GM12891 (cell line): Measurements from ENCODE around the gene CSAG1.
"Not testable (repeated sequence)": the region's sequence is repeated elsewhere in the genome, so short reads cannot be mapped to it uniquely, and the experiment has no call there.

Experiments
- DNase-seq: peaks from one replicate; pipeline ENCODE4 v3.0.0; 2011; ENCODE audit warnings: low spot score; ENCODE audit not compliant: insufficient read length
- FAIRE-seq: peaks from 2 replicates; lab custom pipeline; 2011; peaks lifted over from hg19 to GRCh38; lab: Jason Lieb, UNC
- PAX5 ChIP-seq: IDR thresholded peaks from 2 replicates; pipeline ENCODE4 v1.6.1; 2011; ENCODE audit warnings: low read length, moderate library complexity, mild to moderate bottlenecking; ENCODE audit not compliant: insufficient read depth, severe bottlenecking
- POLR2A ChIP-seq: IDR thresholded peaks from 2 replicates; pipeline ENCODE4 v1.6.1; 2011; ENCODE audit warnings: low read depth, low read length, control low read depth
- POLR2AphosphoS5 ChIP-seq: IDR thresholded peaks from 2 replicates; pipeline ENCODE4 v1.6.1; 2011; ENCODE audit warnings: low read depth, low read length, control low read depth
- POU2F2 ChIP-seq: IDR thresholded peaks from 2 replicates; pipeline ENCODE4 v1.6.1; 2011; ENCODE audit warnings: low read depth, mild to moderate bottlenecking, control low read depth, low read length, moderate library complexity
- SPI1 ChIP-seq: IDR thresholded peaks from 2 replicates; pipeline ENCODE4 v1.6.1; 2011; ENCODE audit warnings: low read depth, low read length, control low read depth
- TAF1 ChIP-seq: IDR thresholded peaks from 2 replicates; pipeline ENCODE4 v1.6.1; 2011; ENCODE audit warnings: low read depth, low read length, control low read depth

CSAG1 gene

DNA sequence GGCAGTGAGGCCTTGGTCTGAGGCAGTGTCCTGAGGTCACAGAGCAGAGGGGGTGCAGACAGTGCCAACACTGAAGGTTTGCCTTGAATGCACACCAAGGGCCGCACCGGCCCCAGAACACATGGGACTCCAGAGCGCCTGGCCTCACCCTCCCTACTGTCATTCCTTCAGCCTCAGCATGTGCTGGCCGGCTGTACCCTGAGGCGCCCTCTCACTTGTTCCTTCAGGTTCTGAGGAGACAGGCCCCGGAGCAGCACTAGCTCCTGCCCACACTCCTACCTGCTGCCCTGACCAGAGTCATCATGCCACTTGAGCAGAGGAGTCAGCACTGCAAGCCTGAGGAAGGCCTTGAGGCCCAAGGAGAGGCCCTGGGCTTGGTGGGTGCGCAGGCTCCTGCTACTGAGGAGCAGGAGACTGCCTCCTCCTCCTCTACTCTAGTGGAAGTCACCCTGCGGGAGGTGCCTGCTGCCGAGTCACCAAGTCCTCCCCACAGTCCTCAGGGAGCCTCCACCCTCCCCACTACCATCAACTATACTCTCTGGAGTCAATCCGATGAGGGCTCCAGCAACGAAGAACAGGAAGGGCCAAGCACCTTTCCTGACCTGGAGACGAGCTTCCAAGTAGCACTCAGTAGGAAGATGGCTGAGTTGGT, 2.5 kb upstream of the CSAG1 start:
- no peak for DNase-seq
- no peak for FAIRE-seq
- TF ChIP-seq SPI1 (no peak), POU2F2 (no peak), TAF1 (no peak), POLR2AphosphoS5 (no peak), POLR2A (no peak), PAX5 (no peak)

DNA sequence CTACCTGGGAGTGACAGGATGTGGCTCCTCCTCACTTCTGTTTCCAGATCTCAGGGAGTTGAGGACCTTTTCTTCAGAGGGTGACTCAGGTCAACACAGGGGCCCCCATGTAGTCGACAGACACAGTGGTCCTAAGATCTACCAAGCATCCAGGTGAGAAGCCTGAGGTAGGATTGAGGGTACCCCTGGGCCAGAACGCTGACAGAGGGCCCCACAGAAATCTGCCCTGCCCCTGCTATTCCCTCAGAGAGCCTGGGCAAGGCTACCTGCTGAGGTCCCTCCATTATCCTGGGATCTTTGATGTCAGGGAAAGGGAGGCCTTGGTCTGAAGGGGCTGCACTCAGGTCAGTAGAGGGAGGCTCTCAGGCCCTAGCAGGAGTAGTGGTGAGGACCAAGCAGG, 1.6 kb upstream of the CSAG1 start:
- FAIRE-seq = no peak
- DNase-seq = no peak
- TF ChIP-seq SPI1 (no peak), TAF1 (no peak)

DNA sequence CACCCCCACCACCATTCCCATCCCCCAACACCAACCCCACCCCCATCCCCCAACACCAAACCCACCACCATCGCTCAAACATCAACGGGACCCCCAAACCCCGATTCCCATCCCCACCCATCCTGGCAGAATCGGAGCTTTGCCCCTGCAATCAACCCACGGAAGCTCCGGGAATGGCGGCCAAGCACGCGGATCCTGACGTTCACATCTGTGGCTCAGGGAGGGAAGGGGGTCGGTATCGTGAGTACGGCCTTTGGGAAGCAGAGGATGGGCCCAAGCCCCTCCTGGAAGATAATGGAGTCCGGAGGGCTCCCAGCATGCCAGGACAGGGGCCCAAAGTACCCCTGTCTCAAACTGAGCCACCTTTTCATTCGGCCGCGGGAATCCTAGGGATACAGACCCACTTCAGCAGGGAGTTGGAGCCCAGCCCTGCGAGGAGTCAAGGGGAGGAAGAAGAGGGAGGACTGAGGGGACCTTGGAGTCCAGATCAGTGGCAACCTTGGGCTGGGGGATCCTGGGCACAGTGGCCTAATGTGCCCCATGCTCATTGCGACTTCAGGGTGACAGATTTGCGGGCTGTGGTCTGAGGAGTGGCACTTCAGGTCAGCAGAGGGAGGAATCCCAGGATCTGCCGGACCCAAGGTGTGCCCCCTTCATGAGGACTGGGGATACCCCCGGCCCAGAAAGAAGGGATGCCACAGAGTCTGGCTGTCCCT, 780 bp upstream of the CSAG1 start:
- not testable (repeated sequence) for FAIRE-seq, DNase-seq

DNA sequence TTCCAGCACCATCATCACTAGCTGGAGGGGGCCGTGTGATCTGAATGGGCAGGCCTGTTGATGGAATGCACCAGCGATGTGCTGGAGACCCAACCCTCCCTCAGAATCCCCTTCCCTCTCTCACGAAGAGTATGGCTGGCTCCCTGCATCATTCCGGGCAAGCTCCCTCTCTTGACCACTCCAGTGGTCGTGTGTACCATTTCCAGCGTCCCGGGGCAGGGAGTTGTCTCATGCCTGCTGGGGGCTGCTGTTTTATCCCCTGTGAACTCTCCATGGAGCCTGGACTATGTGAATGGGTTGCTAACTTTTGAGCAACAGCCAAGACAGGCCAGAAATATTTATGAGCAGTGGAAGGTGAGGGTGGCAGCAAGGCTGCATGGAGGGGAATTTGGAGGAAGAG, 8.1 kb downstream of the CSAG1 start:
- DNase-seq = no peak
- no peak for FAIRE-seq
- TF ChIP-seq POLR2A (no peak), POU2F2 (no peak), PAX5 (no peak), TAF1 (no peak), SPI1 (no peak), POLR2AphosphoS5 (no peak)

DNA sequence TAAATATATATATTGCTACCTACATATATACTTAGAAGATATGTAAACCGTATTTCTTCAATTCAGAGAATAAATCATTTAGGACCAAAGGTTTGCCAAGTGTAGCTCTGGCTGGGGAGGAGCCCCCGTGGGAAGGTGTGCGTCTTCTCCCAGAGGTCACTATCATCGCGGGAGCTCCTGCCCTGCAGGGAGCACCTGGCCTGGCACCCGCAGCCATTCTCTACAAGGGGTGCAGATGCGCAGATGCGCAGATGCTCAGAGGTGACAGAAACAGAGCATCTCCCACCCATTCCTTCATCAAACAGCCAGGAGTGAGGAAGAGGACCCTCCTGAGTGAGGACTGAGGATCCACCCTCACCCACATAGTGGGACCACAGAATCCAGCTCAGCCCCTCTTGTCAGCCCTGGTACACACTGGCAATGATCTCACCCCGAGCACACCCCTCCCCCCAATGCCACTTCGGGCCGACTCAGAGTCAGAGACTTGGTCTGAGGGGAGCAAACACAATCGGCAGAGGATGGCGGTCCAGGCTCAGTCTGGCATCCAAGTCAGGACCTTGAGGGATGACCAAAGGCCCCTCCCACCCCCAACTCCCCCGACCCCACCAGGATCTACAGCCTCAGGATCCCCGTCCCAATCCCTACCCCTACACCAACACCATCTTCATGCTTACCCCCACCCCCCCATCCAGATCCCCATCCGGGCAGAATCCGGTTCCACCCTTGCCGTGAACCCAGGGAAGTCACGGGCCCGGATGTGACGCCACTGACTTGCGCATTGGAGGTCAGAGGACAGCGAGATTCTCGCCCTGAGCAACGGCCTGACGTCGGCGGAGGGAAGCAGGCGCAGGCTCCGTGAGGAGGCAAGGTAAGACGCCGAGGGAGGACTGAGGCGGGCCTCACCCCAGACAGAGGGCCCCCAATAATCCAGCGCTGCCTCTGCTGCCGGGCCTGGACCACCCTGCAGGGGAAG, 19.4 kb downstream of the CSAG1 start, which contains the start of gene MAGEA2B:
TSS of gene MAGEA2B (plus strand) at position 814 of the 973 bp plus-strand sequence. CDS start 2,479 bp downstream, outside the sequence.
- peak; percentile 13 for FAIRE-seq
- not testable (repeated sequence) for DNase-seq

DNA sequence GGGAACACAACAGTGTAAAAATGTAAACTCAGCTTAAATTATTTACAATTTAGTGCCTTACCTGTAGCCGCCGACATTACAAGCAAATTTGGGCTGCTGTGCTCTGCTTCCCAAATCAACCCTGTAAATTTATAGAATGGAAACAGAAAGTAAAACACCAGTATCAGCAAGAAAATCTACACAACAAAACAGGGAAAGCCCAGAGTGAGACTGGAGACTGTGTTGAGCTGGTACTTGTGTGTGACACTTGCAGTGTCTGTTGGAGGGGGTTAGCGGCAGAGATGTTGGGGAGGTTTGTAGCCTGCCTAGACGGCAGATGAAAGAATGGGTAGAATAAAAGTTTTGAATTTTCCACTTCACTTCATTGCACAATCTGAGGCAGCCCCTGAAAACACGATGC, 20.3 kb downstream of the CSAG1 start:
- peak; percentile 93 for FAIRE-seq
- DNase-seq = not testable (repeated sequence)

DNA sequence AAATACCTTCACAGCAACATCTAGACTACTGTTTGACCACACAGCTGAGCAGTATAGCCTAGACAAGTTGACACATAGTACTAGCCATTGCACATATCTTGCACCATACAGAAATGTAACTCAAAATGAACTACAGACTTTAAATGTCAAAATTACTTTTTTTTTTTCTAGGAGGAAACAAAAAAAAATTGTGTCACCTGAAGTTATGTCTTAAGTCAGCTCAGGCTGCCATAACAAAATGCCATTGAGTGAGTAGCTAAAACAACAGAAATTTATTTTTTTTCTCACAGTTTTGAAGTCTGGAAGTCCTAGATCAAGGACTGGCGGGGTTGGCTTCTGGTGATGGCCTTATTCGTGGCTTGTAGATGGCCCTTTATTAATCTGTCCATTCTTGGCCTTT, 24.3 kb downstream of the CSAG1 start, which contains the start of gene CSAG2:
TSS of gene CSAG2 (minus strand) at position 101 of the 400 bp plus-strand sequence. CDS start 161 bp downstream, outside the sequence.
- FAIRE-seq, DNase-seq: not testable (repeated sequence)

DNA sequence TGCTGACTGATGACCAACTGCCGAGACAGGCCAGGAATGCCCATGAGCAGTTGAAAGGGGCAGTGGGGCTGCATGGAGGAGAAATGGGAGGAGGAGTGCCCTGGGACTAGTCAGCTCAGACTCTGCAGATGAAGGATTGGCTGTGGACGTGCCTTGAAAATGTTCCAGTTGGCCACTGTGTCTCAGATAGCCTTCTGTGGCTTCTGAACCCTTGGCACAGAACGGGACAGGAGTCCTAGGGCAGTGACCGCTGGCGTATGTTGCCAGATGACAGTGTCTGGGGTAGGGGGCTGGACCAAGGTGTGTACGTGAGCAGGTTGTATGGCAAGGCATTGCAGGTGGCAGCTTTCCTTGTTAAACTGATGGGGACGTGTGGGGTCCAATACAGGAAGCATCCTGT, 27.0 kb downstream of the CSAG1 start:
- DNase-seq, FAIRE-seq: not testable (repeated sequence)

DNA sequence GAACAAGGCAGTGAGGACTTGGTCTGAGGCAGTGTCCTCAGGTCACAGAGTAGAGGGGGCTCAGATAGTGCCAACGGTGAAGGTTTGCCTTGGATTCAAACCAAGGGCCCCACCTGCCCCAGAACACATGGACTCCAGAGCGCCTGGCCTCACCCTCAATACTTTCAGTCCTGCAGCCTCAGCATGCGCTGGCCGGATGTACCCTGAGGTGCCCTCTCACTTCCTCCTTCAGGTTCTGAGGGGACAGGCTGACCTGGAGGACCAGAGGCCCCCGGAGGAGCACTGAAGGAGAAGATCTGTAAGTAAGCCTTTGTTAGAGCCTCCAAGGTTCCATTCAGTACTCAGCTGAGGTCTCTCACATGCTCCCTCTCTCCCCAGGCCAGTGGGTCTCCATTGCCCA, 33.1 kb downstream of the CSAG1 start:
- not testable (repeated sequence) for FAIRE-seq, DNase-seq

DNA sequence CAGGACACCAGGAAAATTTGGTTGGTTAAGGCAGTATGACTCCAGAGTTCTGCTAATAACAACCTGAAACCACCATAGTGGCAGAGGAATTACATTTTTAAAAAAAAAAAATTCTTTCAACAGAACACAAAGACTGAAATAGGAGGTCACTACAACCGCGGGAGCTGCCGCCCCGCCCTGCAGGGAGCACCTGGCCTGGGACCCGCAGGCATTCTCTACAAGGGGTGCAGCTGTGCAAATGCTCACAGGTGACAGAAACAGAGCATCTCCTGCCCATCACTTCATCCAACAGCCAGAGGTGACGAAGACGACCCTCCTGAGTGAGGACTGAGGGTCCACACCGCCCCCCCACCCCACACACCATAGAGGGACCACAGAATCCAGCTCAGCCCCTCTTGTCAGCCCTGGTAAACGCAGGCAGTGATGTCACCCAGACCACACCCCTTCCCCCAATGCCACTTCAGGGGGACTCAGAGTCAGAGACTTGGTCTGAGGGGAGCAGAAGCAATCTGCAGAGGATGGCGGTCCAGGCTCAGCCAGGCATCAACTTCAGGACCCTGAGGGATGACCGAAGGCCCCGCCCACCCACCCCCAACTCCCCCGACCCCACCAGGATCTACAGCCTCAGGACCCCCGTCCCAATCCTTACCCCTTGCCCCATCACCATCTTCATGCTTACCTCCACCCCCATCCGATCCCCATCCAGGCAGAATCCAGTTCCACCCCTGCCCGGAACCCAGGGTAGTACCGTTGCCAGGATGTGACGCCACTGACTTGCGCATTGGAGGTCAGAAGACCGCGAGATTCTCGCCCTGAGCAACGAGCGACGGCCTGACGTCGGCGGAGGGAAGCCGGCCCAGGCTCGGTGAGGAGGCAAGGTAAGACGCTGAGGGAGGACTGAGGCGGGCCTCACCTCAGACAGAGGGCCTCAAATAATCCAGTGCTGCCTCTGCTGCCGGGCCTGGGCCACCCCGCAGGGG, 35.3 kb downstream of the CSAG1 start, which contains the start of gene MAGEA3:
TSS of gene MAGEA3 (plus strand) at position 843 of the 980 bp plus-strand sequence. CDS start 2,039 bp downstream, outside the sequence.
- not testable (repeated sequence) for FAIRE-seq, DNase-seq

DNA sequence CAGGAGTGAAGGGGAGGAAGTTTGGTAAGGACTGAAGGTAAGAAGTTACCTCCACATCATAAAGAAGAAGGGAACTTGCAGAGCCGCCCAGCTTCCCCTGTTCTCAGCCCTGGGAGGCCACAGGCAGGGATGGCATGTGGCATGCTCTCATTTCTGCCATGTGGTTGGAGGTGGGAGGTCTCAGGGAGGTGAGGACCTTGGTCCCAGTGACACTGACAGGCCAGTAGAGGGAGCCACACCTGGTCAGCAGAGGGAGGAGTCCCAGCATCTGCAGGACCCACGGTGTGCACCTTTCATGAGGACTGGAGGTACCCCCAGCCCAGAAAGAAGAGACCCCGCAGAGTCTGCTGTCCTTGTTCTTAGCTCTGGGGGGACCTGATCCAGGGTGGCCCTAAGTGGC, 52.5 kb downstream of the CSAG1 start:
- FAIRE-seq = peak; percentile 99
- DNase-seq = not testable (repeated sequence)
